H9 (cell line): ENCODE results near the gene VWF. TPM values are rescaled to one million over a fixed set of nuclear protein-coding genes. Genes with fewer than 3 reads are reported as not detected.

ENCODE experiments used
- DNase-seq: peaks from one replicate; pipeline ENCODE4 v3.0.0-alpha.2; 2017
- H2AFZ ChIP-seq: one replicate; pipeline ENCODE4 v1.6.1; 2013; ENCODE audit warnings: mild to moderate bottlenecking, low read length, control low read depth, moderate library complexity
- H2AK5ac ChIP-seq: 2 replicates; pipeline ENCODE4 v1.6.1; 2013; ENCODE audit warnings: low read length, control low read depth, mixed read lengths; ENCODE audit not compliant: insufficient read length
- H2BK120ac ChIP-seq: one replicate; pipeline ENCODE4 v1.6.1; 2013; ENCODE audit warnings: low read depth, mild to moderate bottlenecking, low read length, control low read depth, inconsistent platforms; ENCODE audit not compliant: poor library complexity, severe bottlenecking
- H2BK12ac ChIP-seq: 2 replicates; pipeline ENCODE4 v1.6.1; 2013; ENCODE audit warnings: low read length, control low read depth, mixed read lengths, low read depth; ENCODE audit not compliant: insufficient read length
- H2BK15ac ChIP-seq: 2 replicates; pipeline ENCODE4 v1.6.1; 2013; ENCODE audit warnings: low read depth, low read length, control low read depth
- H2BK20ac ChIP-seq: one replicate; pipeline ENCODE4 v1.6.1; 2013; ENCODE audit warnings: low read depth, mild to moderate bottlenecking, low read length, control low read depth, inconsistent platforms; ENCODE audit not compliant: poor library complexity, severe bottlenecking
- H2BK5ac ChIP-seq: 2 replicates; pipeline ENCODE4 v1.6.1; 2013; ENCODE audit warnings: low read length, control low read depth, mixed read lengths; ENCODE audit not compliant: insufficient read length
- H3K14ac ChIP-seq: 2 replicates; pipeline ENCODE4 v1.6.1; 2013; ENCODE audit warnings: low read length, control low read depth; ENCODE audit not compliant: insufficient read depth
- H3K18ac ChIP-seq: 2 replicates; pipeline ENCODE4 v1.6.1; 2013; ENCODE audit warnings: low read depth, mild to moderate bottlenecking, mixed read lengths, low read length, control low read depth; ENCODE audit not compliant: insufficient read length
- H3K23ac ChIP-seq: 2 replicates; pipeline ENCODE4 v1.6.1; 2013; ENCODE audit warnings: low read length, control low read depth, mixed read lengths, low read depth; ENCODE audit not compliant: insufficient read length
- H3K23me2 ChIP-seq: 2 replicates; pipeline ENCODE4 v1.6.1; 2013; ENCODE audit warnings: low read depth, mild to moderate bottlenecking, mixed read lengths, low read length, control low read depth; ENCODE audit not compliant: insufficient read length, poor library complexity, severe bottlenecking
- H3K27ac ChIP-seq: 2 replicates; pipeline ENCODE4 v1.5.1; 2013; ENCODE audit warnings: low read length, control low read depth, mixed read lengths, low read depth; ENCODE audit not compliant: insufficient read length
- H3K27me3 ChIP-seq: 2 replicates; pipeline ENCODE4 v1.6.1; 2013; ENCODE audit warnings: low read length, control low read depth, inconsistent platforms; ENCODE audit not compliant: insufficient read depth
- H3K4ac ChIP-seq: 2 replicates; pipeline ENCODE4 v1.6.1; 2013; ENCODE audit warnings: low read depth, mild to moderate bottlenecking, control low read depth, inconsistent platforms, low read length, moderate library complexity
- H3K4me1 ChIP-seq: 2 replicates; pipeline ENCODE4 v1.6.1; 2013; ENCODE audit warnings: low read length, control low read depth, inconsistent platforms; ENCODE audit not compliant: insufficient read depth
- H3K4me2 ChIP-seq: 2 replicates; pipeline ENCODE4 v1.6.1; 2013; ENCODE audit warnings: low read length, control low read depth, mixed read lengths; ENCODE audit not compliant: insufficient read length, insufficient read depth
- H3K56ac ChIP-seq: 2 replicates; pipeline ENCODE4 v1.6.1; 2013; ENCODE audit warnings: low read depth, mild to moderate bottlenecking, mixed read lengths, low read length, control low read depth; ENCODE audit not compliant: insufficient read length
- H3K79me1 ChIP-seq: 2 replicates; pipeline ENCODE4 v1.6.1; 2013; ENCODE audit warnings: low read depth, mild to moderate bottlenecking, moderate library complexity, low read length, control low read depth, inconsistent platforms; ENCODE audit not compliant: insufficient read depth, poor library complexity, severe bottlenecking
- H3K79me2 ChIP-seq: 2 replicates; pipeline ENCODE4 v1.6.1; 2013; ENCODE audit warnings: low read length, control low read depth, inconsistent platforms; ENCODE audit not compliant: insufficient read depth
- H3K9ac ChIP-seq: 2 replicates; pipeline ENCODE4 v1.6.1; 2013; ENCODE audit warnings: low read length, control low read depth, mixed read lengths; ENCODE audit not compliant: insufficient read length; ENCODE audit errors: extremely low read depth
- H3K9me3 ChIP-seq: one replicate; pipeline ENCODE4 v1.6.1; 2013; ENCODE audit warnings: low read depth, low read length, inconsistent platforms; ENCODE audit not compliant: control insufficient read depth
- H3T11ph ChIP-seq: one replicate; pipeline ENCODE4 v1.6.1; 2013; ENCODE audit warnings: mild to moderate bottlenecking, low read length, control low read depth, inconsistent platforms
- H4K20me1 ChIP-seq: one replicate; pipeline ENCODE4 v1.6.1; 2013; ENCODE audit not compliant: control insufficient read depth, insufficient read length, insufficient read depth
- H4K5ac ChIP-seq: 2 replicates; pipeline ENCODE4 v1.6.1; 2013; ENCODE audit warnings: low read depth, mild to moderate bottlenecking, mixed read lengths, low read length, control low read depth; ENCODE audit not compliant: insufficient read length
- H4K8ac ChIP-seq: replicated peaks from 2 replicates; pipeline ENCODE4 v1.6.1; 2013; ENCODE audit warnings: low read length, control low read depth, mixed read lengths, low read depth; ENCODE audit not compliant: insufficient read length
- H4K91ac ChIP-seq: 2 replicates; pipeline ENCODE4 v1.6.1; 2013; ENCODE audit warnings: low read depth, mild to moderate bottlenecking, moderate library complexity, mixed read lengths, low read length, control low read depth; ENCODE audit not compliant: insufficient read length
- H3K27ac Mint-ChIP-seq, 3 experiments: 2 replicates in 2 of 3; 3 replicates in 1 of 3; pipeline ENCODE4 v1.8.0; 2020 to 2021; ENCODE audit warnings: mixed read lengths in 3 of 3, mild to moderate bottlenecking in 1 of 3, moderate library complexity in 1 of 3
- H3K27me3 Mint-ChIP-seq: 2 replicates; pipeline ENCODE4 v1.8.0; 2021; ENCODE audit warnings: low read depth, mild to moderate bottlenecking, moderate library complexity, mixed read lengths
- H3K36me3 Mint-ChIP-seq, 3 experiments: 2 replicates in 2 of 3; 3 replicates in 1 of 3; pipeline ENCODE4 v1.8.0; 2020 to 2021; ENCODE audit warnings: low read depth in 3 of 3, mixed read lengths in 3 of 3; ENCODE audit not compliant: insufficient read depth in 1 of 3
- H3K4me1 Mint-ChIP-seq, 2 experiments: 2 replicates each; pipeline ENCODE4 v1.8.0; 2020; ENCODE audit warnings: mixed read lengths in 2 of 2
- H3K4me3 Mint-ChIP-seq, 2 experiments: 2 replicates in 1 of 2; 3 replicates in 1 of 2; pipeline ENCODE4 v1.8.0; 2020 to 2021; ENCODE audit warnings: mild to moderate bottlenecking in 2 of 2, mixed read lengths in 2 of 2, moderate library complexity in 1 of 2
- H3K9me3 Mint-ChIP-seq, 2 experiments: 2 replicates in 1 of 2; 3 replicates in 1 of 2; pipeline ENCODE4 v1.8.0; 2020; ENCODE audit warnings: mild to moderate bottlenecking in 2 of 2, mixed read lengths in 2 of 2, moderate library complexity in 1 of 2
- WGBS: extraction: QIAGEN DNeasy Blood & Tissue Kit; methylation state at CpG from one replicate; pipeline ENCODE4 v1.1.7; 2013; ENCODE audit warnings: missing lambda C conversion rate, low lambda C conversion rate, mixed read lengths; ENCODE audit not compliant: insufficient read length; ENCODE audit errors: extremely low coverage; 5-methylcytosine and 5-hydroxymethylcytosine counted together
- total RNA-seq: library from RNA; stranded (reverse); gene quantifications from 2 replicates; pipeline ENCODE4 v1.2.1, GENCODE V29; 2021
- TF ChIP-seq, protein P1 (sequence below): fragments of 200-600 bp; sonication (generic); conservative IDR thresholded peaks from 3 replicates; pipeline ENCODE4 v1.8.0; 2021; ENCODE audit warnings: antibody characterized with exemption, mild to moderate bottlenecking

The VWF gene
- total RNA-seq, 1 experiment from 2014 or later = 0.17 TPM

DNA sequence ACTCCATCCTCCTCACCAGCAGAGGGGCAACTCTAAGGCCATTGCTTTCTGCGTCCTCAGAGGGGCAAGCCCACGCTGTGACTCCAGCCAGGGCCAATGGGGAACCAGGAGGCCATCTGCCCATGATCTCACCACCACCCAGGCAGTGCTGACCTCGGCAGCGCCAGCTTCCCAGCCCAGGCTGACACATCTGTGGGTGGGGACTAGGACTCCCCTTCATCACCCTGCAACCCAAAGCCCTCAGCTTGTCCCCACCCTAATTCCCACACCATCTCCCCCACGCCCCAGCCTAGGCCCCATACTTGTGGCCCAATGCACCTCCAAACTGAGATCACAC, 58.6 kb downstream of the VWF start:
- Histone ChIP-seq H3K9ac (no peak overlapping the region), H3K27me3 (no peaks in the 10 kb centered on the region), H3K9me3 (no peaks in the 10 kb centered on the region), H4K20me1 (no peaks in the 10 kb centered on the region), H3K4ac (no peak overlapping the region), H3K23ac (no peak overlapping the region), H2AK5ac (no peak overlapping the region), H2BK12ac (no peak overlapping the region), H3K79me1 (no peaks in the 10 kb centered on the region), H3K79me2 (no peaks in the 10 kb centered on the region), H3K56ac (no peak overlapping the region), H3T11ph (no peak overlapping the region), H4K5ac (no peak overlapping the region), H4K91ac (no peak overlapping the region), H2BK20ac (no peak overlapping the region), H2AFZ (no peak overlapping the region), H3K27ac (no peak overlapping the region), H3K4me1 (no peaks in the 10 kb centered on the region), H4K8ac (no peak overlapping the region), H3K18ac (no peak overlapping the region), H2BK5ac (no peak overlapping the region), H3K23me2 (no peaks in the 10 kb centered on the region), H3K14ac (no peak overlapping the region; the same call in 1 of the 2 replicates), H2BK120ac (no peak overlapping the region), H2BK15ac (no peak overlapping the region), H3K4me2 (no peak overlapping the region)
- no peaks in the 10 kb centered on the region; a peak in 1 of 5 replicates for H3K9me3 Mint-ChIP-seq
- H3K4me1 Mint-ChIP-seq = peaks cover 17 to 21% of the 10 kb centered on the region in 2 experiments
- H3K27me3 Mint-ChIP-seq = peaks cover 2% of the 10 kb centered on the region; the same call in 1 of the 2 replicates
- no peak overlapping the region for H3K4me3 Mint-ChIP-seq
- DNase-seq = no peak
- no peak overlapping the region for H3K27ac Mint-ChIP-seq
- no peaks in the 10 kb centered on the region; a peak in 1 of 7 replicates for H3K36me3 Mint-ChIP-seq
- TF ChIP-seq, protein P1, sequence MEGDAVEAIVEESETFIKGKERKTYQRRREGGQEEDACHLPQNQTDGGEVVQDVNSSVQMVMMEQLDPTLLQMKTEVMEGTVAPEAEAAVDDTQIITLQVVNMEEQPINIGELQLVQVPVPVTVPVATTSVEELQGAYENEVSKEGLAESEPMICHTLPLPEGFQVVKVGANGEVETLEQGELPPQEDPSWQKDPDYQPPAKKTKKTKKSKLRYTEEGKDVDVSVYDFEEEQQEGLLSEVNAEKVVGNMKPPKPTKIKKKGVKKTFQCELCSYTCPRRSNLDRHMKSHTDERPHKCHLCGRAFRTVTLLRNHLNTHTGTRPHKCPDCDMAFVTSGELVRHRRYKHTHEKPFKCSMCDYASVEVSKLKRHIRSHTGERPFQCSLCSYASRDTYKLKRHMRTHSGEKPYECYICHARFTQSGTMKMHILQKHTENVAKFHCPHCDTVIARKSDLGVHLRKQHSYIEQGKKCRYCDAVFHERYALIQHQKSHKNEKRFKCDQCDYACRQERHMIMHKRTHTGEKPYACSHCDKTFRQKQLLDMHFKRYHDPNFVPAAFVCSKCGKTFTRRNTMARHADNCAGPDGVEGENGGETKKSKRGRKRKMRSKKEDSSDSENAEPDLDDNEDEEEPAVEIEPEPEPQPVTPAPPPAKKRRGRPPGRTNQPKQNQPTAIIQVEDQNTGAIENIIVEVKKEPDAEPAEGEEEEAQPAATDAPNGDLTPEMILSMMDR = no peak
- WGBS = no CpG with 5 or more reads among the region's 5 CpGs
